Keratinocyte (primary cell): ENCODE results near the gene PDILT. TPM values are rescaled to one million over a fixed set of nuclear protein-coding genes. Genes with fewer than 3 reads are reported as not detected.

Source experiments
- DNase-seq: peaks from one replicate; pipeline ENCODE4 v3.0.0-alpha.2; 2011; ENCODE audit warnings: low read depth, missing footprints, low spot score
- FAIRE-seq: peaks from 2 replicates; lab custom pipeline; 2011; peaks lifted over from hg19 to GRCh38; lab: Jason Lieb, UNC
- H2AFZ ChIP-seq: 2 replicates; pipeline ENCODE4 v1.6.0; 2012; ENCODE audit warnings: low read length, control low read depth, inconsistent platforms; ENCODE audit not compliant: control insufficient read depth
- H3K27ac ChIP-seq: 2 replicates; pipeline ENCODE4 v1.5.1; 2011; ENCODE audit warnings: low read length; ENCODE audit not compliant: control insufficient read depth, insufficient read depth
- H3K27me3 ChIP-seq: 3 replicates; pipeline ENCODE4 v1.6.0; 2011; ENCODE audit warnings: low read length; ENCODE audit not compliant: control insufficient read depth, insufficient read depth; ENCODE audit errors: extremely low read depth
- H3K36me3 ChIP-seq, 2 experiments: 2 replicates in 1 of 2; 3 replicates in 1 of 2; pipeline ENCODE4 v1.5.1; 2011; ENCODE audit warnings: low read length in 2 of 2, mild to moderate bottlenecking in 1 of 2; ENCODE audit not compliant: control insufficient read depth in 2 of 2, insufficient read depth in 2 of 2; ENCODE audit errors: extremely low read depth in 1 of 2
- H3K4me1 ChIP-seq: 3 replicates; pipeline ENCODE4 v1.5.1; 2011; ENCODE audit warnings: low read length; ENCODE audit not compliant: control insufficient read depth, insufficient read depth; ENCODE audit errors: extremely low read depth
- H3K4me2 ChIP-seq: 3 replicates; pipeline ENCODE4 v1.6.0; 2011; ENCODE audit warnings: low read depth, low read length; ENCODE audit not compliant: control insufficient read depth, insufficient read depth; ENCODE audit errors: extremely low read depth
- H3K4me3 ChIP-seq, 3 experiments: fragments of 200-600 bp in 1 of 3; sonication (generic) in 1 of 3; 2 replicates in 2 of 3; 3 replicates in 1 of 3; pipeline ENCODE4 v1.5.1; 2011 to 2016; ENCODE audit warnings: low read length in 3 of 3, mild to moderate bottlenecking in 3 of 3, control low read depth in 2 of 3, inconsistent platforms in 1 of 3, low read depth in 1 of 3, mixed read lengths in 1 of 3, mixed run types in 1 of 3, moderate library complexity in 1 of 3; ENCODE audit not compliant: control insufficient read depth in 2 of 3, insufficient read depth in 2 of 3; ENCODE audit errors: extremely low read depth in 1 of 3
- H3K79me2 ChIP-seq: 2 replicates; pipeline ENCODE4 v1.6.0; 2012; ENCODE audit warnings: low read length; ENCODE audit not compliant: control insufficient read depth, insufficient read depth
- H3K9ac ChIP-seq: 3 replicates; pipeline ENCODE4 v1.6.0; 2011; ENCODE audit warnings: low read length; ENCODE audit not compliant: control insufficient read depth, insufficient read depth; ENCODE audit errors: extremely low read depth
- H3K9me1 ChIP-seq: 3 replicates; pipeline ENCODE4 v1.6.0; 2011; ENCODE audit warnings: low read length; ENCODE audit not compliant: control insufficient read depth, insufficient read depth; ENCODE audit errors: extremely low read depth
- H3K9me3 ChIP-seq: 2 replicates; pipeline ENCODE4 v1.5.1; 2012; ENCODE audit warnings: low read depth, low read length; ENCODE audit not compliant: control insufficient read depth
- H4K20me1 ChIP-seq: 3 replicates; pipeline ENCODE4 v1.6.0; 2011; ENCODE audit warnings: low read length; ENCODE audit not compliant: control insufficient read depth, insufficient read depth; ENCODE audit errors: extremely low read depth
- EZH2 ChIP-seq: IDR thresholded peaks from one replicate; pipeline ENCODE4 v1.6.1; 2012; ENCODE audit warnings: inconsistent platforms, mild to moderate bottlenecking, low read length, moderate library complexity
- dilution Hi-C: fragments of 300-500 bp; cut with MboI; formaldehyde crosslinking; loops from one replicate; pipeline ENCODE4 v1.7.0; 2020; ENCODE audit warnings: low sequenced_read_pairs; ENCODE audit not compliant: extremely low pct_ligation_motif_present
- polyA plus RNA-seq, 5 experiments: library from polyadenylated mRNA; depleted of rRNA in 3 of 5; stranded (reverse) in 3 of 5; stranded (forward) in 1 of 5; unstranded in 1 of 5; fragments of >200 nt; gene quantifications; 1 replicate in 1 of 5; 2 replicates in 3 of 5; 3 replicates in 1 of 5; pipeline versions ENCODE4 v1.2.1 to v1.2.3, GENCODE V29; 2011 to 2012; ENCODE audit warnings: missing spikeins in 2 of 5, low read depth in 1 of 5, low replicate concordance in 1 of 5
- TF ChIP-seq, protein P1 (sequence below), 3 experiments: IDR thresholded peaks in 1 of 3; conservative IDR thresholded peaks in 1 of 3; optimal IDR thresholded peaks in 1 of 3; 2 replicates in 2 of 3; 3 replicates in 1 of 3; pipeline versions ENCODE3 to v1.5.1; 2011; ENCODE audit warnings: low read length in 3 of 3, mild to moderate bottlenecking in 3 of 3, moderate library complexity in 2 of 3, control low read depth in 1 of 3, inconsistent platforms in 1 of 3; ENCODE audit not compliant: insufficient read depth in 2 of 3; ENCODE audit errors: extremely low read depth in 1 of 3

Gene PDILT
- polyA plus RNA-seq, 1 donor (not counting 4 experiments of a cell fraction or from before 2014, with no cell fraction given), result not detected

DNA sequence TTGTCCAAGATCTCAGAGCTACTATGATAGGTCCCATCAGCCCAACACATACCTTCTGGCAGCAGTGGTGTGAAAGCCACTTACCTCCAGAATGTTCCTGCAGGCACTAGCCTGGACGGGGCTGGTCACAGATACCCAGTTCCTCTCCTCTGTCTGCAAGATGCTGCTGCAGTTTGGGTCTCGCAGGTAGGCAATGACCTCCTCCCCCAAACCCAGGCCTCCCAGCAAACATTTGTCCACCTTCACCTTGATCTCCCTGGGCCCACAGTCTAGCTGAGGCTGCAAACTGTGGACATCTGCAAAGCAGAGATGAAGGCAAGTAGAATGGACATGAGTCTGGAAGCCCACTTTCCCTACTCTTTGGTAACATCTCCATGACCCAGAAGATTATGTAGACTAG lies 84.4 kb downstream of the PDILT start:
- H2AFZ ChIP-seq, result no peak overlapping the region
- H3K27me3 ChIP-seq, result no peaks in the 10 kb centered on the region
- TF ChIP-seq, protein P1, sequence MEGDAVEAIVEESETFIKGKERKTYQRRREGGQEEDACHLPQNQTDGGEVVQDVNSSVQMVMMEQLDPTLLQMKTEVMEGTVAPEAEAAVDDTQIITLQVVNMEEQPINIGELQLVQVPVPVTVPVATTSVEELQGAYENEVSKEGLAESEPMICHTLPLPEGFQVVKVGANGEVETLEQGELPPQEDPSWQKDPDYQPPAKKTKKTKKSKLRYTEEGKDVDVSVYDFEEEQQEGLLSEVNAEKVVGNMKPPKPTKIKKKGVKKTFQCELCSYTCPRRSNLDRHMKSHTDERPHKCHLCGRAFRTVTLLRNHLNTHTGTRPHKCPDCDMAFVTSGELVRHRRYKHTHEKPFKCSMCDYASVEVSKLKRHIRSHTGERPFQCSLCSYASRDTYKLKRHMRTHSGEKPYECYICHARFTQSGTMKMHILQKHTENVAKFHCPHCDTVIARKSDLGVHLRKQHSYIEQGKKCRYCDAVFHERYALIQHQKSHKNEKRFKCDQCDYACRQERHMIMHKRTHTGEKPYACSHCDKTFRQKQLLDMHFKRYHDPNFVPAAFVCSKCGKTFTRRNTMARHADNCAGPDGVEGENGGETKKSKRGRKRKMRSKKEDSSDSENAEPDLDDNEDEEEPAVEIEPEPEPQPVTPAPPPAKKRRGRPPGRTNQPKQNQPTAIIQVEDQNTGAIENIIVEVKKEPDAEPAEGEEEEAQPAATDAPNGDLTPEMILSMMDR (optimal IDR thresholded peaks at IDR 0.05 in 1 of 3, IDR thresholded peaks at IDR 0.05 in 1 of 3, conservative IDR thresholded peaks at IDR 0.05 in 1 of 3; ENCODE audit: extremely low read depth in 1 of 3, insufficient read depth in 2 of 3, low read length in 3 of 3), result no peak
- no peak for TF ChIP-seq EZH2
- dilution Hi-C loops, result no loop called here
- FAIRE-seq, result no peak
- no peak overlapping the region for H3K27ac ChIP-seq
- no peak overlapping the region for H3K4me2 ChIP-seq
- H3K36me3 ChIP-seq, result no peaks in the 10 kb centered on the region
- H3K79me2 ChIP-seq, result no peaks in the 10 kb centered on the region
- no peaks in the 10 kb centered on the region for H3K9me3 ChIP-seq
- DNase-seq, result no peak
- no peak overlapping the region for H3K4me3 ChIP-seq
- no peak overlapping the region for H3K9ac ChIP-seq
- no peaks in the 10 kb centered on the region for H3K4me1 ChIP-seq
- no peaks in the 10 kb centered on the region for H4K20me1 ChIP-seq
- H3K9me1 ChIP-seq, result no peaks in the 10 kb centered on the region

DNA sequence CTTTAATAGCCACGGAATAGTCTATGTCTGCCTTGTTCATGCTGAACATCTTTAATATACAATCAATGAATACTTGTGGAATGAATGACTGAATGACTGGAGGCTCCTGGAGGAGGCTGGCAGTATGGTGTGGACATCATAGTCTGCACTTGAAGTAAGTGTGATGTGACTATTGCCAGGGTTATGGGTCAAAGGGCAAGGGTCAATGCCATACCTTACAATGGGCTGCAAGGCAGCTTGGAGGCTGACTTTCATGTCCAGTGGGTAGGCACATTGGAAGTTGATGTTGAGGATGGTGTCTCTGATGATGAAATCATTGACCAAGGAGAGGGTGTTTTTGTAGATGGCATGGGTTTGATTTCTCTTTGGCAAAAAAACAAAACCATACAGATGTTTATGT lies 85.1 kb downstream of the PDILT start:
- TF ChIP-seq, protein P1 (optimal IDR thresholded peaks at IDR 0.05 in 1 of 3, IDR thresholded peaks at IDR 0.05 in 1 of 3, conservative IDR thresholded peaks at IDR 0.05 in 1 of 3; ENCODE audit: extremely low read depth in 1 of 3, insufficient read depth in 2 of 3, low read length in 3 of 3), result no peak
- no peak for TF ChIP-seq EZH2
- no peak for DNase-seq
- FAIRE-seq, result no peak
- Histone ChIP-seq H2AFZ (no peak overlapping the region), H3K79me2 (no peaks in the 10 kb centered on the region), H4K20me1 (no peaks in the 10 kb centered on the region), H3K36me3 (no peaks in the 10 kb centered on the region), H3K9me3 (no peaks in the 10 kb centered on the region), H3K4me1 (no peaks in the 10 kb centered on the region), H3K27me3 (no peaks in the 10 kb centered on the region), H3K9ac (no peak overlapping the region), H3K4me2 (no peak overlapping the region), H3K27ac (no peak overlapping the region), H3K9me1 (no peaks in the 10 kb centered on the region), H3K4me3 (no peak overlapping the region)
- dilution Hi-C loops, result no loop called here
